Bronchial epithelial cell (primary cell): ENCODE results near the gene ZNF100. TPM values are rescaled to one million over a fixed set of nuclear protein-coding genes. Genes with fewer than 3 reads are reported as not detected.
"Not testable (repeated sequence)": the region's sequence is repeated elsewhere in the genome, so short reads cannot be mapped to it uniquely, and the experiment has no call there.

ENCODE experiments used
- DNase-seq: peaks from one replicate; pipeline ENCODE4 v3.0.0-alpha.2; 2010; ENCODE audit warnings: low read depth
- FAIRE-seq: peaks from 2 replicates; lab custom pipeline; 2011; peaks lifted over from hg19 to GRCh38; lab: Jason Lieb, UNC
- H3K27me3 ChIP-seq: 2 replicates; pipeline ENCODE4 v1.5.1; 2011; ENCODE audit warnings: low read length; ENCODE audit not compliant: control insufficient read depth, insufficient read depth
- H3K36me3 ChIP-seq: 2 replicates; pipeline ENCODE4 v1.5.1; 2011; ENCODE audit warnings: low read length; ENCODE audit not compliant: control insufficient read depth, insufficient read depth
- H3K4me3 ChIP-seq: 2 replicates; pipeline ENCODE4 v1.5.1; 2011; ENCODE audit warnings: mild to moderate bottlenecking, low read depth, low read length, control low read depth
- CTCF ChIP-seq: IDR thresholded peaks from 2 replicates; pipeline ENCODE4 v1.5.1; 2011; ENCODE audit warnings: mild to moderate bottlenecking, moderate library complexity, low read length, control low read depth, inconsistent platforms; ENCODE audit not compliant: insufficient read depth, severe bottlenecking
- total RNA-seq: library from RNA; depleted of rRNA; stranded (reverse); fragments of >200 nt; gene quantifications from 2 replicates; pipeline ENCODE4 v1.2.1, GENCODE V29; 2014

ZNF100 gene
- total RNA-seq, 1 donor from 2014 or later = 3.7 TPM

GRCh38 chr19:21748088-21748487 is 19.3 kb downstream of the ZNF100 start:
- Histone ChIP-seq H3K27me3 (no peaks in the 10 kb centered on the region), H3K4me3 (no peak overlapping the region), H3K36me3 (peaks cover 1% of the 10 kb centered on the region)
- FAIRE-seq (no peak), DNase-seq (no peak)
- TF ChIP-seq CTCF = no peak

GRCh38 chr19:21740559-21740958 is 26.8 kb downstream of the ZNF100 start:
- TF ChIP-seq CTCF = no peak
- Histone ChIP-seq H3K4me3 (no peak overlapping the region), H3K27me3 (no peaks in the 10 kb centered on the region), H3K36me3 (peaks cover 2% of the 10 kb centered on the region)
- FAIRE-seq = no peak
- no peak for DNase-seq

GRCh38 chr19:21726942-21727747 is 40.2 kb downstream of the ZNF100 start:
- not testable (repeated sequence) for FAIRE-seq, H3K4me3 ChIP-seq, H3K36me3 ChIP-seq, H3K27me3 ChIP-seq, DNase-seq

DNA sequence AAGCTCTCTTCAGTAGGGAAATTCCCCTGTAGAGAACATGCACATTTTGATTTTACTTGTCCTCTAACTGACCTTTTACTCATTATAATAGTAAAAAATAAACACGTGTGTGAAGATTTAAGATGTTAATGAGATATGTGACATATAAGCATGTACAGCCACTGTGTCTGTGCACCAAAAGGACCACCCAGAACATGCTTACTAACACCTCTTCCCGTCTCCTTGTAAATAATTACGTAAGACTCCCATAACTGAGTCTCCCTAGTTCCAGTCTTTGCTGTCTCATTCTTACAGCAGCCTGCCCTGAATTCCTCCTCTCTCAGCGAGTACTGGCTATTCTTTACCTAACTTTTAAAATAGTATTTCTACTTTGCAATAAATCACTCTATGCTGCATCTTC is 53.6 kb downstream of the ZNF100 start:
- DNase-seq (no peak), FAIRE-seq (no peak)
- TF ChIP-seq CTCF = no peak

GRCh38 chr19:21709464-21709863 is 57.9 kb downstream of the ZNF100 start:
- DNase-seq = no peak
- TF ChIP-seq CTCF = no peak
- no peaks in the 10 kb centered on the region for H3K27me3 ChIP-seq
- FAIRE-seq = no peak
- no peak overlapping the region for H3K4me3 ChIP-seq
- no peaks in the 10 kb centered on the region for H3K36me3 ChIP-seq

More for the DNA sequence above, 53.6 kb downstream of the ZNF100 start:
- Histone ChIP-seq H3K27me3 (no peaks in the 10 kb centered on the region), H3K36me3 (no peaks in the 10 kb centered on the region), H3K4me3 (no peak overlapping the region)

DNA sequence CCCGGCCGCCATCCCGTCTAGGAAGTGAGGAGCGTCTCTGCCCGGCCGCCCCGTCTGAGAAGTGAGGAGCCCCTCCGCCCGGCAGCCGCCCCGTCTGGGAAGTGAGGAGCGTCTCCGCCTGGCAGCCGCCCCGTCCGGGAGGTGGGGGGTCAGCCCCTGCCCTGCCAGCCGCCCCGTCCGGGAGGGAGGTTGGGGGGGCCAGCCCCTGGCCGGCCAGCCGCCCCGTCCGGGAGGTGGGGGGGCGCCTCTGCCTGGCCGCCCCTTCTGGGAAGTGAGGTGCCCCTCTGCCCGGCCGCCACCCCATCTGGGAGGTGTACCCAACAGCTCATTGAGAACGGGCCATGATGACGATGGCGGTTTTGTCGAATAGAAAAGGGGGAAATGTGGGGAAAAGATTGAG is 59.5 kb downstream of the ZNF100 start:
- not testable (repeated sequence) for FAIRE-seq, H3K27me3 ChIP-seq, DNase-seq, H3K36me3 ChIP-seq, H3K4me3 ChIP-seq

GRCh38 chr19:21707065-21707464 is 60.3 kb downstream of the ZNF100 start:
- Histone ChIP-seq H3K27me3 (no peaks in the 10 kb centered on the region), H3K36me3 (no peaks in the 10 kb centered on the region), H3K4me3 (no peak overlapping the region)
- FAIRE-seq (no peak), DNase-seq (no peak)
- TF ChIP-seq CTCF = no peak
